ENCODE results near the gene RENBP. TPM values are rescaled to one million over a fixed set of nuclear protein-coding genes. Genes with fewer than 3 reads are reported as not detected.

The RENBP gene
- total and polyA plus RNA-seq, 2 of the 13 experiments (the other 11 are each of a cell fraction or from before 2014, with no cell fraction given): 1.4 to 2.6 TPM

- no peak for TF ChIP-seq FIP1L1 (IDR thresholded peaks at IDR 0.05; ENCODE audit: borderline replicate concordance, insufficient read depth, low read depth, low read length)
- TF ChIP-seq DNMT3B (CRISPR knock-in tag; conservative IDR thresholded peaks at IDR 0.05): no peak
- no peak for TF ChIP-seq ZBTB20 (CRISPR knock-in tag; IDR thresholded peaks at IDR 0.05; ENCODE audit: borderline replicate concordance, low read depth)
- no peak for TF ChIP-seq ZNF367 (CRISPR knock-in tag; IDR thresholded peaks at IDR 0.05; ENCODE audit: borderline replicate concordance)
- TF ChIP-seq YY1 (IDR thresholded peaks at IDR 0.05; ENCODE audit: insufficient read depth, insufficient replicate concordance, low read depth, low read length): peak; percentile 63
- TF ChIP-seq ZNF780A (CRISPR knock-in tag; IDR thresholded peaks at IDR 0.05): no peak
- TF ChIP-seq ZNF12 (CRISPR knock-in tag; IDR thresholded peaks at IDR 0.05): no peak
- no peak for TF ChIP-seq ZNF616 (CRISPR knock-in tag; IDR thresholded peaks at IDR 0.05; ENCODE audit: low read depth)
- no peak for TF ChIP-seq ATF5 (CRISPR knock-in tag; IDR thresholded peaks at IDR 0.05; ENCODE audit: low read depth)
- no peak for TF ChIP-seq KDM1A (CRISPR knock-in tag; IDR thresholded peaks at IDR 0.05)
- TF ChIP-seq, protein P1, sequence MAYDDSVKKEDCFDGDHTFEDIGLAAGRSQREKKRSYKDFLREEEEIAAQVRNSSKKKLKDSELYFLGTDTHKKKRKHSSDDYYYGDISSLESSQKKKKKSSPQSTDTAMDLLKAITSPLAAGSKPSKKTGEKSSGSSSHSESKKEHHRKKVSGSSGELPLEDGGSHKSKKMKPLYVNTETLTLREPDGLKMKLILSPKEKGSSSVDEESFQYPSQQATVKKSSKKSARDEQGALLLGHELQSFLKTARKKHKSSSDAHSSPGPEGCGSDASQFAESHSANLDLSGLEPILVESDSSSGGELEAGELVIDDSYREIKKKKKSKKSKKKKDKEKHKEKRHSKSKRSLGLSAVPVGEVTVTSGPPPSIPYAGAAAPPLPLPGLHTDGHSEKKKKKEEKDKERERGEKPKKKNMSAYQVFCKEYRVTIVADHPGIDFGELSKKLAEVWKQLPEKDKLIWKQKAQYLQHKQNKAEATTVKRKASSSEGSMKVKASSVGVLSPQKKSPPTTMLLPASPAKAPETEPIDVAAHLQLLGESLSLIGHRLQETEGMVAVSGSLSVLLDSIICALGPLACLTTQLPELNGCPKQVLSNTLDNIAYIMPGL (CRISPR knock-in tag; IDR thresholded peaks at IDR 0.05; ENCODE audit: borderline replicate concordance in 1 of 2, low read depth in 1 of 2): no peak
- no peak for TF ChIP-seq SYNCRIP (IDR thresholded peaks at IDR 0.05; ENCODE audit: insufficient read depth, low read depth, low read length)
- no peak for TF ChIP-seq CBFB (CRISPR knock-in tag; IDR thresholded peaks at IDR 0.05)
- TF ChIP-seq, protein P2, sequence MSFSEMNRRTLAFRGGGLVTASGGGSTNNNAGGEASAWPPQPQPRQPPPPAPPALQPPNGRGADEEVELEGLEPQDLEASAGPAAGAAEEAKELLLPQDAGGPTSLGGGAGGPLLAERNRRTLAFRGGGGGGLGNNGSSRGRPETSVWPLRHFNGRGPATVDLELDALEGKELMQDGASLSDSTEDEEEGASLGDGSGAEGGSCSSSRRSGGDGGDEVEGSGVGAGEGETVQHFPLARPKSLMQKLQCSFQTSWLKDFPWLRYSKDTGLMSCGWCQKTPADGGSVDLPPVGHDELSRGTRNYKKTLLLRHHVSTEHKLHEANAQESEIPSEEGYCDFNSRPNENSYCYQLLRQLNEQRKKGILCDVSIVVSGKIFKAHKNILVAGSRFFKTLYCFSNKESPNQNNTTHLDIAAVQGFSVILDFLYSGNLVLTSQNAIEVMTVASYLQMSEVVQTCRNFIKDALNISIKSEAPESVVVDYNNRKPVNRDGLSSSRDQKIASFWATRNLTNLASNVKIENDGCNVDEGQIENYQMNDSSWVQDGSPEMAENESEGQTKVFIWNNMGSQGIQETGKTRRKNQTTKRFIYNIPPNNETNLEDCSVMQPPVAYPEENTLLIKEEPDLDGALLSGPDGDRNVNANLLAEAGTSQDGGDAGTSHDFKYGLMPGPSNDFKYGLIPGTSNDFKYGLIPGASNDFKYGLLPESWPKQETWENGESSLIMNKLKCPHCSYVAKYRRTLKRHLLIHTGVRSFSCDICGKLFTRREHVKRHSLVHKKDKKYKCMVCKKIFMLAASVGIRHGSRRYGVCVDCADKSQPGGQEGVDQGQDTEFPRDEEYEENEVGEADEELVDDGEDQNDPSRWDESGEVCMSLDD (CRISPR knock-in tag; IDR thresholded peaks at IDR 0.05; ENCODE audit: borderline replicate concordance): no peak
- TF ChIP-seq CCDC6 (CRISPR knock-in tag; IDR thresholded peaks at IDR 0.05): 0 out of 2 replicates have a peak, but pooled peaks have one; percentile 17
- TF ChIP-seq ZFP37 (CRISPR knock-in tag; IDR thresholded peaks at IDR 0.05; ENCODE audit: borderline replicate concordance): no peak
- TF ChIP-seq, protein P3, sequence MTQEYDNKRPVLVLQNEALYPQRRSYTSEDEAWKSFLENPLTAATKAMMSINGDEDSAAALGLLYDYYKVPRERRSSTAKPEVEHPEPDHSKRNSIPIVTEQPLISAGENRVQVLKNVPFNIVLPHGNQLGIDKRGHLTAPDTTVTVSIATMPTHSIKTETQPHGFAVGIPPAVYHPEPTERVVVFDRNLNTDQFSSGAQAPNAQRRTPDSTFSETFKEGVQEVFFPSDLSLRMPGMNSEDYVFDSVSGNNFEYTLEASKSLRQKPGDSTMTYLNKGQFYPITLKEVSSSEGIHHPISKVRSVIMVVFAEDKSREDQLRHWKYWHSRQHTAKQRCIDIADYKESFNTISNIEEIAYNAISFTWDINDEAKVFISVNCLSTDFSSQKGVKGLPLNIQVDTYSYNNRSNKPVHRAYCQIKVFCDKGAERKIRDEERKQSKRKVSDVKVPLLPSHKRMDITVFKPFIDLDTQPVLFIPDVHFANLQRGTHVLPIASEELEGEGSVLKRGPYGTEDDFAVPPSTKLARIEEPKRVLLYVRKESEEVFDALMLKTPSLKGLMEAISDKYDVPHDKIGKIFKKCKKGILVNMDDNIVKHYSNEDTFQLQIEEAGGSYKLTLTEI (CRISPR knock-in tag; conservative IDR thresholded peaks at IDR 0.05): no peak
- no peak for TF ChIP-seq ZNF598 (CRISPR knock-in tag; IDR thresholded peaks at IDR 0.05; ENCODE audit: borderline replicate concordance)
- no peak for TF ChIP-seq FOXP1 (IDR thresholded peaks at IDR 0.05)
- TF ChIP-seq FOXP1 (CRISPR knock-in tag; IDR thresholded peaks at IDR 0.05): no peak
- no peak for TF ChIP-seq CEBPG (CRISPR knock-in tag; IDR thresholded peaks at IDR 0.05)
- TF ChIP-seq ZSCAN25 (CRISPR knock-in tag; IDR thresholded peaks at IDR 0.05): no peak; the same call in 1 of the 2 replicates
- peak; percentile 72 for TF ChIP-seq RBFOX2 (IDR thresholded peaks at IDR 0.05; ENCODE audit: low read depth, low read length)
- TF ChIP-seq GABPB1 (CRISPR knock-in tag; IDR thresholded peaks at IDR 0.05): peak; percentile 90
- TF ChIP-seq PTBP1 (IDR thresholded peaks at IDR 0.05; ENCODE audit: low read depth, low read length, poor library complexity, severe bottlenecking): no peak
- TF ChIP-seq MTA3 (CRISPR knock-in tag; IDR thresholded peaks at IDR 0.05): no peak
- TF ChIP-seq ZNF777 (CRISPR knock-in tag; IDR thresholded peaks at IDR 0.05): no peak
Measured at GRCh38 chrX:153971124-153971449, 26.6 kb upstream of the RENBP start (continued).

Measured in HepG2 (cell line).